GM23338 (cell line): Measurements from ENCODE around the gene CD300LB. TPM values are rescaled to one million over a fixed set of nuclear protein-coding genes. Genes with fewer than 3 reads are reported as not detected.

Experiments
- polyA plus RNA-seq: library from polyadenylated mRNA; unstranded; fragments of >200 nt; fragmentation: Nextera tagmentation; extraction: Ambion mirVana; gene quantifications from 2 replicates; pipeline ENCODE4 v1.2.1, GENCODE V29; 2016
- total RNA-seq: library from RNA; depleted of rRNA; stranded (reverse); fragments of >200 nt; shearing (Covaris generic); gene quantifications from 2 replicates; pipeline ENCODE4 v1.2.3, GENCODE V29; 2014; rRNA removed

CD300LB gene
- total and polyA plus RNA-seq, 2 experiments from 2014 or later: not detected

Other genes starting within 250 kb of the CD300LB start
- 0.27 and 0.35 TPM in 2 replicates for gene KIF19, start 205.2 kb downstream of the CD300LB start, total RNA-seq
- gene KIF19, start 205.2 kb downstream of the CD300LB start, polyA plus RNA-seq: 0.07 and 0.36 TPM in 2 replicates
- 4.9 and 5.0 TPM in 2 replicates for gene BTBD17, start 169.6 kb downstream of the CD300LB start, total RNA-seq
- gene BTBD17, start 169.6 kb downstream of the CD300LB start, polyA plus RNA-seq: 1.7 and 1.9 TPM in 2 replicates
- gene GPR142, start 164.0 kb downstream of the CD300LB start, total RNA-seq: not detected in 2 replicates
- gene GPR142, start 164.0 kb downstream of the CD300LB start, polyA plus RNA-seq: not detected in 2 replicates
- 20.7 and 22.4 TPM in 2 replicates for gene GPRC5C, start 99.4 kb downstream of the CD300LB start, total RNA-seq
- gene GPRC5C, start 99.4 kb downstream of the CD300LB start, polyA plus RNA-seq: 8.9 and 9.0 TPM in 2 replicates
- gene CD300A, start 64.8 kb downstream of the CD300LB start, total RNA-seq: 0.45 and 0.70 TPM in 2 replicates
- gene CD300A, start 64.8 kb downstream of the CD300LB start, polyA plus RNA-seq: 0.37 and 0.54 TPM in 2 replicates
- gene CD300C, start 14.6 kb upstream of the CD300LB start, total RNA-seq: not detected in 2 replicates
- gene CD300C, start 14.6 kb upstream of the CD300LB start, polyA plus RNA-seq: not detected in 2 replicates
- not detected in 2 replicates for gene CD300H, start 36.0 kb upstream of the CD300LB start, total RNA-seq
- gene CD300H, start 36.0 kb upstream of the CD300LB start, polyA plus RNA-seq: not detected in 2 replicates
- not detected in 2 replicates for gene CD300LD, start 60.8 kb upstream of the CD300LB start, total RNA-seq
- gene CD300LD, start 60.8 kb upstream of the CD300LB start, polyA plus RNA-seq: not detected in 2 replicates
- gene CD300E, start 92.3 kb upstream of the CD300LB start, total RNA-seq: not detected in 2 replicates
- not detected in 2 replicates for gene CD300E, start 92.3 kb upstream of the CD300LB start, polyA plus RNA-seq
- not detected in 2 replicates for gene CD300LF, start 181.4 kb upstream of the CD300LB start, total RNA-seq
- gene CD300LF, start 181.4 kb upstream of the CD300LB start, polyA plus RNA-seq: not detected in 2 replicates
- gene RAB37, start 205.8 kb upstream of the CD300LB start, total RNA-seq: 3.4 and 5.2 TPM in 2 replicates
- 3.3 and 3.6 TPM in 2 replicates for gene RAB37, start 205.8 kb upstream of the CD300LB start, polyA plus RNA-seq
- gene NHERF1, start 217.2 kb upstream of the CD300LB start, total RNA-seq: 85.8 and 100 TPM in 2 replicates
- 48.8 and 49.3 TPM in 2 replicates for gene NHERF1, start 217.2 kb upstream of the CD300LB start, polyA plus RNA-seq
- 37.5 and 62.1 TPM in 2 replicates for gene NAT9, start 244.9 kb upstream of the CD300LB start, total RNA-seq
- gene NAT9, start 244.9 kb upstream of the CD300LB start, polyA plus RNA-seq: 30.7 and 37.3 TPM in 2 replicates